ENCODE data around the gene ATN1.

Gene ATN1

GRCh38 chr12:6944381-6945186 lies 16.8 kb downstream of the ATN1 start (continued):
- TF ChIP-seq ZNF174 (tag by site-specific recombination; IDR thresholded peaks at IDR 0.05): no peak
- no peak for TF ChIP-seq ZNF670 (tag by site-specific recombination; IDR thresholded peaks at IDR 0.05; ENCODE audit: low read depth)
- TF ChIP-seq ZBTB11 (tag by site-specific recombination; conservative IDR thresholded peaks at IDR 0.05; ENCODE audit: low read depth): peak; percentile 63
- TF ChIP-seq ZNF747 (tag by site-specific recombination; IDR thresholded peaks at IDR 0.05): no peak
- TF ChIP-seq ZNF138 (tag by site-specific recombination; IDR thresholded peaks at IDR 0.05; ENCODE audit: borderline replicate concordance): no peak
- TF ChIP-seq ZNF488 (tag by site-specific recombination; IDR thresholded peaks at IDR 0.05): no peak
- no peak for TF ChIP-seq WT1 (tag by site-specific recombination; IDR thresholded peaks at IDR 0.05)
- no peak for TF ChIP-seq ZNF433 (tag by site-specific recombination; IDR thresholded peaks at IDR 0.05; ENCODE audit: low read depth)
- TF ChIP-seq ZNF221 (tag by site-specific recombination; IDR thresholded peaks at IDR 0.05; ENCODE audit: borderline replicate concordance): no peak
- TF ChIP-seq OSR2 (tag by site-specific recombination; IDR thresholded peaks at IDR 0.05): no peak
- TF ChIP-seq ZNF223 (tag by site-specific recombination; IDR thresholded peaks at IDR 0.05): peak; percentile 91
- no peak for TF ChIP-seq TSHZ1 (tag by site-specific recombination; IDR thresholded peaks at IDR 0.05; ENCODE audit: borderline replicate concordance)
- TF ChIP-seq PBX3 (CRISPR knock-in tag; IDR thresholded peaks at IDR 0.05): no peak
- peak; percentile 87 for TF ChIP-seq HIC1 (tag by site-specific recombination; IDR thresholded peaks at IDR 0.05)
- TF ChIP-seq SALL2 (tag by site-specific recombination; IDR thresholded peaks at IDR 0.05; ENCODE audit: borderline replicate concordance): no peak
- TF ChIP-seq ZBTB8A (tag by site-specific recombination; IDR thresholded peaks at IDR 0.05): peak; percentile 82
- TF ChIP-seq ZNF707 (tag by site-specific recombination; IDR thresholded peaks at IDR 0.05): no peak
- TF ChIP-seq ZNF292 (tag by site-specific recombination; IDR thresholded peaks at IDR 0.05; ENCODE audit: borderline replicate concordance, low read depth): no peak
- no peak; the same call in 1 of the 2 replicates for TF ChIP-seq ZNF341 (tag by site-specific recombination; IDR thresholded peaks at IDR 0.05; ENCODE audit: low read depth)
- TF ChIP-seq ZNF169 (tag by site-specific recombination; IDR thresholded peaks at IDR 0.05): no peak
- TF ChIP-seq KLF17 (tag by site-specific recombination; IDR thresholded peaks at IDR 0.05): peak; percentile 72
- no peak; the same call in none of the 2 replicates for TF ChIP-seq ZNF76 (tag by site-specific recombination; IDR thresholded peaks at IDR 0.05; ENCODE audit: borderline replicate concordance, low read depth)
- peak; percentile 78 for TF ChIP-seq SP3 (tag by site-specific recombination; IDR thresholded peaks at IDR 0.05)
- TF ChIP-seq ZNF692 (tag by site-specific recombination; IDR thresholded peaks at IDR 0.05): peak; percentile 97
- TF ChIP-seq ZSCAN16 (tag by site-specific recombination; IDR thresholded peaks at IDR 0.05): 0 out of 2 replicates have a peak, but pooled peaks have one; percentile 9
